ENCODE data around the gene TRIM52. TPM values are rescaled to one million over a fixed set of nuclear protein-coding genes. Genes with fewer than 3 reads are reported as not detected.

TRIM52 gene
- total and polyA plus RNA-seq, 9 of the 15 experiments (the other 6 are each of a cell fraction or from before 2014, with no cell fraction given) = 3.3 to 21.9 (median 13.5) TPM

DNA sequence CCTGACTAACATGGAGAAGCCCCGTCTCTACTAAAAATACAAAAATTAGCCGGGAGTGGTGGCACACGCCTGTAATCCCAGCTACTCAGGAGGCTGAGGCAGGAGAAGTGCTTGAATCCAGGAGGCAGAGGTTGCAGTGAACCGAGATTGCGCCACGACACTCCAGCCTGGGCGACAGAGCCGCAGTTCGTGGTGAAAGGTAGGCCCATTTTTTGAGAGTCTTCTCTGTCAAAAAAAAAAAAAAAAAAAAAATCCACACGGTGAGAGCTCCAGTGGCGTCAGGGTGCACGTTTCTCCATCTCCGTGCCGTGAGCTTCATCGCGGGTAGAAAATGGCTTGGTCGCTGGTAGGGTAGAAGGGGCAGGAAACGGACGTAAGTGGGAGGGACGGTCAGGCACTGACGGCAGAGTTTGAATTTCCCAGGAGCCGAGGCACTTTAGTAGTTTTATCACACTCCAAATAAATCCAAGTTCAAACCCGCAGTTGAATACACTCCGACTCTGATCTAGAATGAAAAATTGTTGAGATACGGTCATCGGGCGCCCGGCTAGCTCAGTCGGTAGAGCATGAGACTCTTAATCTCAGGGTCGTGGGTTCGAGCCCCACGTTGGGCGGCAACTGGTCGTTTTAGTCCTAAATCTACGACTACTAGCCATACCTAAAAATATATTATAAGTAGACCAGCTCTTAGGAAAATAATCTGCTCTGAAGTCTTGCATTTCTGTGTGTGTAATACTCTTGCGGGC lies 53.6 kb downstream of the TRIM52 start (continued):
- TF ChIP-seq, protein P1, sequence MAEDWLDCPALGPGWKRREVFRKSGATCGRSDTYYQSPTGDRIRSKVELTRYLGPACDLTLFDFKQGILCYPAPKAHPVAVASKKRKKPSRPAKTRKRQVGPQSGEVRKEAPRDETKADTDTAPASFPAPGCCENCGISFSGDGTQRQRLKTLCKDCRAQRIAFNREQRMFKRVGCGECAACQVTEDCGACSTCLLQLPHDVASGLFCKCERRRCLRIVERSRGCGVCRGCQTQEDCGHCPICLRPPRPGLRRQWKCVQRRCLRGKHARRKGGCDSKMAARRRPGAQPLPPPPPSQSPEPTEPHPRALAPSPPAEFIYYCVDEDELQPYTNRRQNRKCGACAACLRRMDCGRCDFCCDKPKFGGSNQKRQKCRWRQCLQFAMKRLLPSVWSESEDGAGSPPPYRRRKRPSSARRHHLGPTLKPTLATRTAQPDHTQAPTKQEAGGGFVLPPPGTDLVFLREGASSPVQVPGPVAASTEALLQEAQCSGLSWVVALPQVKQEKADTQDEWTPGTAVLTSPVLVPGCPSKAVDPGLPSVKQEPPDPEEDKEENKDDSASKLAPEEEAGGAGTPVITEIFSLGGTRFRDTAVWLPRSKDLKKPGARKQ (CRISPR knock-in tag; IDR thresholded peaks at IDR 0.05) = no peak; the same call in 1 of the 2 replicates
- TF ChIP-seq, protein P2, sequence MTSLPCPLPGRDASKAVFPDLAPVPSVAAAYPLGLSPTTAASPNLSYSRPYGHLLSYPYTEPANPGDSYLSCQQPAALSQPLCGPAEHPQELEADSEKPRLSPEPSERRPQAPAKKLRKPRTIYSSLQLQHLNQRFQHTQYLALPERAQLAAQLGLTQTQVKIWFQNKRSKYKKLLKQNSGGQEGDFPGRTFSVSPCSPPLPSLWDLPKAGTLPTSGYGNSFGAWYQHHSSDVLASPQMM (CRISPR knock-in tag; IDR thresholded peaks at IDR 0.05) = no peak
- TF ChIP-seq EP300 (IDR thresholded peaks at IDR 0.05; ENCODE audit: low read length) = peak; percentile 76
- no peak for TF ChIP-seq RBBP5 (IDR thresholded peaks at IDR 0.05; ENCODE audit: borderline replicate concordance, insufficient read depth, low read length, poor library complexity, severe bottlenecking)
- TF ChIP-seq ATF7 (IDR thresholded peaks at IDR 0.05) = peak; percentile 79
- TF ChIP-seq IRF2 (CRISPR knock-in tag; IDR thresholded peaks at IDR 0.05) = no peak
- TF ChIP-seq SIN3B (IDR thresholded peaks at IDR 0.05; ENCODE audit: low read depth) = no peak
- TF ChIP-seq, protein P3, sequence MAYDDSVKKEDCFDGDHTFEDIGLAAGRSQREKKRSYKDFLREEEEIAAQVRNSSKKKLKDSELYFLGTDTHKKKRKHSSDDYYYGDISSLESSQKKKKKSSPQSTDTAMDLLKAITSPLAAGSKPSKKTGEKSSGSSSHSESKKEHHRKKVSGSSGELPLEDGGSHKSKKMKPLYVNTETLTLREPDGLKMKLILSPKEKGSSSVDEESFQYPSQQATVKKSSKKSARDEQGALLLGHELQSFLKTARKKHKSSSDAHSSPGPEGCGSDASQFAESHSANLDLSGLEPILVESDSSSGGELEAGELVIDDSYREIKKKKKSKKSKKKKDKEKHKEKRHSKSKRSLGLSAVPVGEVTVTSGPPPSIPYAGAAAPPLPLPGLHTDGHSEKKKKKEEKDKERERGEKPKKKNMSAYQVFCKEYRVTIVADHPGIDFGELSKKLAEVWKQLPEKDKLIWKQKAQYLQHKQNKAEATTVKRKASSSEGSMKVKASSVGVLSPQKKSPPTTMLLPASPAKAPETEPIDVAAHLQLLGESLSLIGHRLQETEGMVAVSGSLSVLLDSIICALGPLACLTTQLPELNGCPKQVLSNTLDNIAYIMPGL (CRISPR knock-in tag; IDR thresholded peaks at IDR 0.05) = no peak; the same call in none of the 2 replicates
- TF ChIP-seq PBX2 (CRISPR knock-in tag; IDR thresholded peaks at IDR 0.05; ENCODE audit: low read depth) = no peak
- no peak for TF ChIP-seq PBX2 (tag; conservative IDR thresholded peaks at IDR 0.05; ENCODE audit: low read depth)
- no peak for TF ChIP-seq ZNF224 (CRISPR knock-in tag; IDR thresholded peaks at IDR 0.05)
- TF ChIP-seq RNF219 (CRISPR knock-in tag; IDR thresholded peaks at IDR 0.05) = no peak
- TF ChIP-seq ZNF551 (CRISPR knock-in tag; IDR thresholded peaks at IDR 0.05) = no peak
- TF ChIP-seq, protein P4, sequence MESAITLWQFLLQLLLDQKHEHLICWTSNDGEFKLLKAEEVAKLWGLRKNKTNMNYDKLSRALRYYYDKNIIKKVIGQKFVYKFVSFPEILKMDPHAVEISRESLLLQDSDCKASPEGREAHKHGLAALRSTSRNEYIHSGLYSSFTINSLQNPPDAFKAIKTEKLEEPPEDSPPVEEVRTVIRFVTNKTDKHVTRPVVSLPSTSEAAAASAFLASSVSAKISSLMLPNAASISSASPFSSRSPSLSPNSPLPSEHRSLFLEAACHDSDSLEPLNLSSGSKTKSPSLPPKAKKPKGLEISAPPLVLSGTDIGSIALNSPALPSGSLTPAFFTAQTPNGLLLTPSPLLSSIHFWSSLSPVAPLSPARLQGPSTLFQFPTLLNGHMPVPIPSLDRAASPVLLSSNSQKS (CRISPR knock-in tag; IDR thresholded peaks at IDR 0.05) = no peak
- no peak for TF ChIP-seq SRSF7 (optimal IDR thresholded peaks at IDR 0.05; ENCODE audit: low read depth, low read length)
- TF ChIP-seq FOXJ2 (tag; IDR thresholded peaks at IDR 0.05) = no peak
- TF ChIP-seq SP2 (IDR thresholded peaks at IDR 0.05; ENCODE audit: extremely low read depth, low read depth, low read length, poor library complexity, severe bottlenecking) = no peak
